ENCODE data around the gene ETFDH.
"Not testable (repeated sequence)": the region's sequence is repeated elsewhere in the genome, so short reads cannot be mapped to it uniquely, and the experiment has no call there.

ETFDH gene

GRCh38 chr4:158649111-158649680, 22.9 kb upstream of the ETFDH start:
- no peak overlapping the region for H3K27ac ChIP-seq
- TF ChIP-seq CTCF (conservative IDR thresholded peaks at IDR 0.05): no peak

DNA sequence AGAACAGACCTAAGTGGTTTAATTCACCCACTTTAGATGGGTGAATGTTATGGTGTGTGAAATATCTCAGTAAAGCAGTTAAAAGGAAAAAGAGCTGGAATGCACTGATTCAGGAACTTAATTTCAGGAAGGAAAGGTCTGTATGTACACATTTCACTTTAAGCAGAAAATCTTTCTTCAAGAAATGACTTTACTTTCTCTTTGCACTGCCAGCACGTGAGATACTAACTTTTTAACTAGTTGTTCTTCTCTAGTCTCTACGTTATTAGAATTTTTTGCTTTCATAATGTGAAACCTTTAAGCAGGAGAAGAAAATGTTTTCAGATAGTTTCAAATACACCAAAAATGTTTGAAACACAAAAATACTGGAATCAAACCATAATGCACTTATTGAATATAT, 19.2 kb upstream of the ETFDH start:
- H3K27ac ChIP-seq: no peak overlapping the region
- TF ChIP-seq CTCF (conservative IDR thresholded peaks at IDR 0.05): no peak

DNA sequence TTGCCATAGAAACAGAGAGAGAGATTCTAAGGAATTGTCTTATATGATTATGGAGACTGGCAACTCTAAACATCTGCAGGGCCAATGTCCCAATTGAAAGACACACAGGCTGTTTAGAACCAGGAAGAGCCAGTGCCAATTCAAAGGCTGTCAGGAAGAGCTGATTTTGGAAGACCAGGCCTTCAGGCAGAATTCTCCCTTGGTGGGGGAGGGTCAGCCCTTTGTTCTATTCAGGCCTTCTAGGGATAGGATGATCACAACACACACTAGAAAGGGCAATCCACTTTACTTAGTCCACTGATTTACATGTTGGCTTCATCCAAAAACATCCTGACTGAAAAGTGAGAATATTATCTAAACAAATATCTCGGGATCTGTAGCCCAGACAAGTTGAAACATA, 15.7 kb upstream of the ETFDH start:
- no peak overlapping the region for H3K27ac ChIP-seq
- no peak for TF ChIP-seq CTCF (conservative IDR thresholded peaks at IDR 0.05)

GRCh38 chr4:158657291-158657690, 14.8 kb upstream of the ETFDH start:
- TF ChIP-seq CTCF (conservative IDR thresholded peaks at IDR 0.05): no peak
- H3K27ac ChIP-seq: no peak overlapping the region

- H3K27ac ChIP-seq: not testable (repeated sequence)
These were observed 8.8 kb upstream of the ETFDH start for GRCh38 chr4:158663255-158663654.

DNA sequence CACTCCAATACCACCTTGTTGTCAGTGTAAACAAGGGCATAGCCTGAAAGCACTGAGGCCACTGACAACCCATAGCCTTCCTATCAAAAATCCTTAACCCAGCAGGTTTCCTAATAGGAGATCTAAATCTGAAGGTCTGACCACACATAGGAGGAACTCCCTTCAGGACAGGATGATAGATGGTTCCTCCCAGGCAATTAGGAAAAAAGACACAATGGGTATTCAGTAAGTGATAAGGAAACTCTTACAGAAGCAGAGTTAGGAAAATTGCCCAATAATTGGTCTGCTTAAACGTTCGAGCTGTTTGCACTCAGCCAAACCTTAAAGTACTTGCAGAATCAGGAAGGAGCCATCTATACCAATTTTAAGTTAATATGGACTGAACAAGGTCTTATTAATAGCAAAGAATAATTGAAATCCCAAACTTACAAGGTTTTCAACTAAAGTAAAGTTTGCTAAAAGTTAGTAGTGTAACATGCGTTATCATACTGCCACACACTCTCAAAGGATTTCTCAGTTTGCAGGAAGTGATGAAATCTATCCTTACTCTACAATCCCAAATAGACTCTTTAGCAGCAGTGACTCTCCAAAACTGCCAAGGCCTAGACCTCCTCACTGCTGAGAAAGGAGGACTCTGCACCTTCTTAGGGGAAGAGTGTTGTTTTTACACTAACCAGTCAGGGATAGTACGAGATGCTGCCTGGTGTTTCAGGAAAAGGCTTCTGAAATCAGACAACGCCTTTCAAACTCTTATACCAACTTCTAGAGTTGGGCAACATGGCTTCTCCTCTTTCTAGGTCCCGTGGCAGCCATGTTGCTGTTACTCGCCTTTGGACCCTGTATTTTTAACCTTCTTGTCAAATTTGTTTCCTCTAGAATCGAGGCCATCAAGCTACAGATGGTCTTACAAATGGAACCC, 8.1 kb upstream of the ETFDH start:
- H3K27ac ChIP-seq: not testable (repeated sequence)

- H3K27ac ChIP-seq: no peak overlapping the region
- TF ChIP-seq CTCF (conservative IDR thresholded peaks at IDR 0.05): no peak
These were observed 7.3 kb upstream of the ETFDH start for GRCh38 chr4:158664806-158665205.

GRCh38 chr4:158666892-158667291, 5.2 kb upstream of the ETFDH start:
- H3K27ac ChIP-seq: no peak overlapping the region
- TF ChIP-seq CTCF (conservative IDR thresholded peaks at IDR 0.05): no peak
